WTC11 (cell line): ENCODE data around the gene CLCN7. TPM values are rescaled to one million over a fixed set of nuclear protein-coding genes. Genes with fewer than 3 reads are reported as not detected.

Source experiments
- ATAC-seq: fragments of 200-7000 bp; cut with Tn5 transposase; 2 replicates; pipeline ENCODE4 v1.10.0; 2021; ENCODE audit warnings: mild to moderate bottlenecking, moderate library complexity
- CTCF ChIA-PET: fragments of 300-600 bp; sonication (Branson Sonifier 250); formaldehyde crosslinking; loops from one replicate; lab custom pipeline; 2021; ENCODE audit warnings: antibody characterized with exemption; lab: Charles Lee
- POLR2A ChIA-PET: fragments of 350-600 bp; sonication (Branson Sonifier 250); formaldehyde crosslinking; loops from one replicate; lab custom pipeline; 2021; ENCODE audit warnings: antibody characterized with exemption; lab: Charles Lee
- DNase-seq: peaks from one replicate; pipeline ENCODE4 v3.0.0; 2021; ENCODE audit warnings: low spot score
- H3K27ac Mint-ChIP-seq: 2 replicates; pipeline ENCODE4 v1.8.0; 2021; ENCODE audit warnings: mixed read lengths
- H3K27me3 Mint-ChIP-seq: 2 replicates; pipeline ENCODE4 v1.8.0; 2021; ENCODE audit warnings: low read depth, mild to moderate bottlenecking, moderate library complexity, mixed read lengths
- H3K36me3 Mint-ChIP-seq: 2 replicates; pipeline ENCODE4 v1.8.0; 2021; ENCODE audit warnings: mixed read lengths
- H3K4me1 Mint-ChIP-seq: 2 replicates; pipeline ENCODE4 v1.8.0; 2022; ENCODE audit warnings: mixed read lengths
- H3K4me3 Mint-ChIP-seq: 2 replicates; pipeline ENCODE4 v1.8.0; 2021; ENCODE audit warnings: mild to moderate bottlenecking, moderate library complexity, mixed read lengths
- H3K9me3 Mint-ChIP-seq: 2 replicates; pipeline ENCODE4 v1.8.0; 2021; ENCODE audit warnings: mixed read lengths
- CDX4 ChIP-seq: fragments of 250-450 bp; sonication (Bioruptor Pico); IDR thresholded peaks from 2 replicates; pipeline ENCODE4 v1.9.0; 2021; ENCODE audit warnings: moderate library complexity, mild to moderate bottlenecking, inconsistent platforms, borderline replicate concordance
- FOXJ3 ChIP-seq: sonication (generic); formaldehyde crosslinking; IDR thresholded peaks from 2 replicates; pipeline ENCODE4 v1.9.0; 2021; ENCODE audit warnings: missing genetic modification reagents, mild to moderate bottlenecking, borderline replicate concordance
- HMGXB4 ChIP-seq: sonication (generic); formaldehyde crosslinking; IDR thresholded peaks from 2 replicates; pipeline ENCODE4 v1.8.1; 2023; ENCODE audit warnings: mild to moderate bottlenecking, moderate library complexity, missing genetic modification reagents
- IRF1 ChIP-seq: sonication (generic); formaldehyde crosslinking; IDR thresholded peaks from 2 replicates; pipeline ENCODE4 v1.8.0; 2023; ENCODE audit warnings: missing genetic modification reagents
- NFYB ChIP-seq: sonication (generic); formaldehyde crosslinking; conservative IDR thresholded peaks from 2 replicates; pipeline ENCODE4 v1.8.0; 2022; ENCODE audit warnings: low read depth, missing genetic modification reagents
- OVOL2 ChIP-seq: fragments of 250-450 bp; sonication (Bioruptor Pico); IDR thresholded peaks from 2 replicates; pipeline ENCODE4 v1.9.0; 2021; ENCODE audit warnings: mild to moderate bottlenecking, borderline replicate concordance
- PRDM15 ChIP-seq: sonication (generic); formaldehyde crosslinking; IDR thresholded peaks from 2 replicates; pipeline ENCODE4 v1.8.0; 2022; ENCODE audit warnings: missing genetic modification reagents
- TEAD4 ChIP-seq: sonication (generic); formaldehyde crosslinking; IDR thresholded peaks from 2 replicates; pipeline ENCODE4 v1.8.0; 2022; ENCODE audit warnings: mild to moderate bottlenecking, missing genetic modification reagents
- ZNF138 ChIP-seq: sonication (generic); formaldehyde crosslinking; conservative IDR thresholded peaks from 2 replicates; pipeline ENCODE4 v1.8.1; 2022; ENCODE audit warnings: mild to moderate bottlenecking, moderate library complexity, missing genetic modification reagents
- ZNF512 ChIP-seq: sonication (generic); formaldehyde crosslinking; IDR thresholded peaks from 2 replicates; pipeline ENCODE4 v1.8.1; 2022; ENCODE audit warnings: missing genetic modification reagents, borderline replicate concordance
- total RNA-seq: library from RNA; stranded (reverse); gene quantifications from 3 replicates; pipeline ENCODE4 v1.2.3, GENCODE V29; 2021

Gene CLCN7
- total RNA-seq, 1 experiment from 2014 or later = 94.1 TPM

GRCh38 chr16:1509307-1510221 lies 34.7 kb upstream of the CLCN7 start:
- no peaks in the 10 kb centered on the region for H3K27me3 Mint-ChIP-seq
- POLR2A ChIA-PET = no interaction called here
- H3K27ac Mint-ChIP-seq = no peak overlapping the region
- ATAC-seq (no peak), DNase-seq (no peak)
- H3K4me1 Mint-ChIP-seq = no peaks in the 10 kb centered on the region
- H3K4me3 Mint-ChIP-seq = no peak overlapping the region
- CTCF ChIA-PET = no interaction called here
- TF ChIP-seq PRDM15 (CRISPR knock-in tag) (0 out of 2 replicates have a peak, but pooled peaks have one; percentile 25), OVOL2 (CRISPR knock-in tag) (no peak)
- peaks cover 16% of the 10 kb centered on the region for H3K36me3 Mint-ChIP-seq
- peaks cover 3% of the 10 kb centered on the region for H3K9me3 Mint-ChIP-seq

GRCh38 chr16:1508494-1509187 lies 33.8 kb upstream of the CLCN7 start:
- Mint-ChIP-seq H3K4me3 (no peak overlapping the region), H3K36me3 (peaks cover 14% of the 10 kb centered on the region), H3K27ac (no peak overlapping the region), H3K4me1 (no peaks in the 10 kb centered on the region), H3K9me3 (no peaks in the 10 kb centered on the region), H3K27me3 (no peaks in the 10 kb centered on the region)
- DNase-seq (no peak), ATAC-seq (no peak)
- POLR2A ChIA-PET = no interaction called here
- TF ChIP-seq FOXJ3 (CRISPR knock-in tag) (no peak), CDX4 (CRISPR knock-in tag) (no peak), ZNF512 (no peak), NFYB (no peak), TEAD4 (CRISPR knock-in tag) (no peak), ZNF138 (CRISPR knock-in tag) (no peak), HMGXB4 (no peak), IRF1 (CRISPR knock-in tag) (no peak)
- TF ChIP-seq, all 79 proteins: peak for 0
- CTCF ChIA-PET = no interaction called here
